GM21619 (cell line): ENCODE results near the gene DIDO1.

ENCODE experiments used
- ATAC-seq: cut with Tn5 transposase; IDR thresholded peaks from one replicate; pipeline ENCODE4 v1.9.1; 2021; ENCODE audit not compliant: unreplicated experiment

DIDO1 gene

GRCh38 chr20:62951143-62951895, 25.0 kb upstream of the DIDO1 start:
- ATAC-seq = no peak

DNA sequence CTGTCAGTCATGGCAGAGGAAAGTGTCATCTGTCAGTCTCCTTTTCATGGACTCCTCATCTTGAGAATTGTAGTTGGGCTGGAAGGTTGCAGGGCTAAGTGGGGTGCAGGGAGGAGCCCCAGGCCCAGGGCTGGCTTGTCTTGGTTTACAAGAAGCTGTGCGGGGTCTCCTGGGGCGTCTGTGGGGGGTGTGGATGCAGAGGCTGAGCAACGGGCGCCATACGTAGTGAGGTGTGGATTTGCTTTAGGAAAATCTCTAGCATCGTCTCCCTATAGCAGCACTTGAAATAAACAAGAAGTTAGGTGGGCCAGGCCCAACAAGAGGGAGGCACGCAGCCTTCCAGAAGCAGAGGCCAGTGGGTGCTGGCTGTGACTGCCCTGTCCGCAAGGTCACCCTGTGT, 24.4 kb upstream of the DIDO1 start:
- ATAC-seq = no peak

GRCh38 chr20:62949962-62950361, 23.7 kb upstream of the DIDO1 start:
- no peak for ATAC-seq

- no peak for ATAC-seq
Measured at GRCh38 chr20:62949153-62949821, 23.0 kb upstream of the DIDO1 start.

- ATAC-seq = no peak
Measured at GRCh38 chr20:62947532-62948300, 21.4 kb upstream of the DIDO1 start.

DNA sequence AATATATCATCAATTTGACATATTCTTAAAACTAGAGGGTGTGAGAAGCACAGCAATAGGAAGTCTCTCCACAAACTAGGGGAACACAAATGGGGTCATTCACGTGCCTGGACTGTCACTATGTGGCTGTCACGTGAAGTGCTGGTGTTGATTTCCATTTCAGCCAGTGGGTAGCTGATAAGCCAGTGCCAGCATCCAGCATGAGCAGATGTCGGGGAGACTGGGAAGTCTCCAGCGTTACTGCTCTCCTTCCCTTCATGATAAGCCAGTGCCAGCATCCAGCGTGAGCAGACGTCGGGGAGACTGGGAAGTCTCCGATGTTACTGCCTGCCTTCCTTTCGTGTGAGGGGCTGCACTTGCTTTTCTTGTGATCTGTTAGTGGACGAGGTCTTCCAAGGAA, 20.6 kb upstream of the DIDO1 start:
- ATAC-seq = no peak

GRCh38 chr20:62945771-62946339, 19.6 kb upstream of the DIDO1 start:
- no peak for ATAC-seq

DNA sequence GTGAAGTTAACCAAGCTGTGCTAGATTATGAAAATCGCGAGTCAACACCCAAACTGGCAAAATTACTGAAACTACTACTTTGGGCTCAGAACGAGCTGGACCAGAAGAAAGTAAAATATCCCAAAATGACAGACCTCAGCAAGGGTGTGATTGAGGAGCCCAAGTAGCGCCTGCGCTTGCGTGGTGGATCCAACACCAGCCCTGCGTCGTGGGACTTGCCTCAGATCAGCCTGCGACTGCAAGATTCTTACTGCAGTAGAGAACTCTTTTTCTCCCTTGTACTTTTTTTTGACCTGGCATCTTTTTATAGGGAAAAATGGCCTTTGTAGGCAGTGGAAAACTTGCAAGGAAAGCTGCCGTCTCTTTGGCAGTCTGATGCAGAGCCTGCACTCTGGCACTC, 18.4 kb upstream of the DIDO1 start:
- no peak for ATAC-seq

GRCh38 chr20:62944184-62944583, 17.9 kb upstream of the DIDO1 start:
- ATAC-seq = no peak

GRCh38 chr20:62943396-62943795, 17.1 kb upstream of the DIDO1 start:
- ATAC-seq = no peak

GRCh38 chr20:62942456-62942855, 16.2 kb upstream of the DIDO1 start:
- no peak for ATAC-seq

GRCh38 chr20:62941792-62942191, 15.5 kb upstream of the DIDO1 start:
- ATAC-seq = no peak

- ATAC-seq = no peak
Measured at GRCh38 chr20:62940875-62941274, 14.6 kb upstream of the DIDO1 start.

- ATAC-seq = peak; percentile 48
Measured at GRCh38 chr20:62938105-62938888, 12.0 kb upstream of the DIDO1 start, which contains the start of gene GID8. TSS of gene GID8 (plus strand) at chr20:62938147. CDS start at chr20:62941503, 3,356 bp downstream.

DNA sequence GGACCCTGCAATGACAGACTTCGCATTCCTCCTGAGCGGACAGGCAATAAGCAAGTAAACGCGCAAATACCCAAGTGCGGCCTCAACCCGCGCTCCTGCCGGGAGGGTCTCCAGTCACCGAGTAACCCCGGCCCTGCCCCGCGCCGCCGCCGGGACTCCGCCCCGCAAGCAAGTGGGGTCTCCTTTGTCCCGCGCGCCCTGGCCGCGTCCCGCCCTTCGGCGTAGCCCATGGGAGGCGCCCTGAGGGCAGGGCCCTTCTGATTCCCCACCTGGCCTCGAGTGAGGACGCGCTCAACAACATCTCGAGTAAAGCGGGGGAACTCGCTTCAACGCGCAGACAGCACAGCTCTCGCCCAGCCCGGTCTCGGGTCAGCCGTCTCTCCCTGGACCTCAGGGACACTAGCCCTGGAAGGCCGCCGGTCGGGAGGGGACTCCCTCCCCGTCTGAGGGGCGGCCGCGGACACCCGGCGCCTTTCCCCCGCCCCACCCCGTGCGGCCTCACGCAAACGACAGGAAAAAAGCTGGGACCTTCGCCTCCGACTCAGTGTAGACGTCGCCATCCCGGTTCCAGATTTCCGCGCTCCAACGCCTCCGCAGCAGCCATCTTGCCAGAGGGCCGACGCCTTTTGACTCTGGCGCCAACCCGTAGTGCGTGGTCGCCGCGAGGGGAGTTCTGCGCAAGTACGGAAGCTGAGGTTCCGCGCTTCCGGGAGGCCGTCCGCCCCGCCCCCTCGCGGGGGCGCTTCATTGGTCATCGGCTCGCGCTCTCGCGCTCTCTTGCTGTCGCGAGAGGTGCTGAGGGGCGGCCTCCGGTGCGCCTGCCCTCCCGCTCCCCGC, 11.2 kb upstream of the DIDO1 start:
- peak; percentile 74 for ATAC-seq

GRCh38 chr20:62935968-62936585, 9.8 kb upstream of the DIDO1 start:
- no peak for ATAC-seq

DNA sequence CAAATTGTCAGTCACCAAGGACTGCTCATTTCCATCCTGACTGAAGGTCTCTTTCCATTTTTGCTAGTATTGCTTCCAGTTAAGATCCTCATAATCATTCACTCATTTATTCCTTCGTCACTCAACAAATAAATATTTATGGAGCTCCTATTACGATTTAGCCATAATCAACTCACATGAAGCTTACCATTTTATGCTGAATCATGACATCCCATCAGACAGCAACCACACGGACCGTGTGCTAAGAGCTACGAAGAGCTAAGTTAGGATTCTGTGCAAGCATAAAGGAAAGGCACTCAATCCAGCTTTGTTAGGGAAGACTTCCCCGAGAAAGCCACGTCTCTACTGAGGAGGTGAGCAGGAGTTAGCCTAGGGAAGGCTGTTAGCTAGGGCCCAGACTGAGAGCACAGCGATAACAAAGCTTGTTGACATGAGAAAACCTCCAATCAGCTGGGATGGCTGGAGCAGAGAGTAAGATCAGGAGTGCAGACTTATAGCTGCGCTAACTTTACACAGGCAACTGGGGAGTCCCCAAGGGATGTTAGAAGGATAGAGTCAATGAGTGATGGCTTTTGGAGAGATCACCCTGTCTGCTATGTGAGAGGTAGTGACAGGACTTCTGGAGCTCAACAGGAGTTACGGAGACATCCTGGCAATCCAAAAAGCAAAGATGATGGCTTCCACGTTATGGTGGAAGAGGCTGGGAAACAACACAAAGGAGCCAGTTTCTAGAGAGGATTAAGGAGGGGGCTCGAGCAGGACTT, 9.1 kb upstream of the DIDO1 start:
- ATAC-seq = no peak

- ATAC-seq = no peak
Measured at GRCh38 chr20:62933966-62934365, 7.7 kb upstream of the DIDO1 start.

GRCh38 chr20:62931464-62931863, 5.2 kb upstream of the DIDO1 start:
- ATAC-seq = no peak
